K562 (cell line): Measurements from ENCODE around the gene LPIN3. TPM values are rescaled to one million over a fixed set of nuclear protein-coding genes. Genes with fewer than 3 reads are reported as not detected.
A peak's percentile ranks its signal among the peaks of the same experiment; 100 is the strongest.

Source experiments
- ATAC-seq: fragments of 200-7000 bp; cut with Tn5 transposase; 3 replicates; pipeline ENCODE4 v1.9.1; 2020; ENCODE audit warnings: moderate library complexity
- BruUV-seq: library from RNA; stranded (reverse); fragments of 400-500 nt; replicated peaks from 2 replicates; lab custom pipeline; 2021; lab: Mats Ljungman, UMichigan
- CTCF ChIA-PET: fragments of 300-600 bp; formaldehyde crosslinking; extraction: SDS; loops from one replicate; lab custom pipeline; 2021; ENCODE audit warnings: low intra/inter-chr PET ratio; lab: Yijun Ruan, JAX
- POLR2A ChIA-PET: fragments of 300-600, 350-650 bp; sonication (Branson Sonifier 250); formaldehyde crosslinking; extraction: SDS; loops from one replicate; lab custom pipeline; 2021; ENCODE audit warnings: antibody characterized with exemption, inconsistent platforms; lab: Yijun Ruan, JAX
- DNase-seq, 4 experiments: peaks; one replicate each; pipeline versions ENCODE4 v3.0.0 to v3.0.0-alpha.2; 2011 to 2018; ENCODE audit warnings: low spot score in 3 of 4, mixed read lengths in 3 of 4; ENCODE audit errors: extremely low read depth in 1 of 4
- FAIRE-seq: peaks from 2 replicates; lab custom pipeline; 2011; peaks lifted over from hg19 to GRCh38; lab: Jason Lieb, UNC
- H2AFZ ChIP-seq: 2 replicates; pipeline ENCODE4 v1.6.0; 2011; ENCODE audit warnings: low read depth, low read length, control low read depth, inconsistent platforms
- H3K27ac ChIP-seq: fragments of 200-600 bp; 3 replicates; pipeline ENCODE4 v1.8.0; 2011; ENCODE audit warnings: low read depth, mild to moderate bottlenecking, control low read depth, inconsistent platforms, low read length, moderate library complexity, mixed read lengths; ENCODE audit errors: extremely low read depth
- H3K27me3 ChIP-seq, 2 experiments: fragments of 300-600 bp in 1 of 2; 2 replicates in 1 of 2; 3 replicates in 1 of 2; pipeline versions ENCODE4 v1.6.0 to v1.8.0; 2011; ENCODE audit warnings: inconsistent platforms in 2 of 2, low read length in 2 of 2, mild to moderate bottlenecking in 1 of 2, mixed read lengths in 1 of 2, moderate library complexity in 1 of 2; ENCODE audit not compliant: control insufficient read depth in 2 of 2, insufficient read depth in 2 of 2
- H3K36me3 ChIP-seq: fragments of 300-600 bp; 3 replicates; pipeline ENCODE4 v1.8.0; 2011; ENCODE audit warnings: mild to moderate bottlenecking, low read length, inconsistent platforms; ENCODE audit not compliant: control insufficient read depth, insufficient read depth
- H3K4me1 ChIP-seq, 2 experiments: fragments of 200-600 bp in 1 of 2; replicated peaks in 1 of 2; 2 replicates in 1 of 2; 3 replicates in 1 of 2; pipeline versions ENCODE4 v1.5.1 to v1.8.0; 2011; ENCODE audit warnings: inconsistent platforms in 2 of 2, low read length in 2 of 2, mild to moderate bottlenecking in 1 of 2, mixed read lengths in 1 of 2, moderate library complexity in 1 of 2; ENCODE audit not compliant: control insufficient read depth in 2 of 2, insufficient read depth in 2 of 2
- H3K4me2 ChIP-seq: 2 replicates; pipeline ENCODE4 v1.6.1; 2011; ENCODE audit warnings: low read length, control low read depth, inconsistent platforms, mixed read lengths; ENCODE audit not compliant: insufficient read depth
- H3K4me3 ChIP-seq: fragments of 200-600 bp; sonication (generic), shearing (Covaris generic); 2 replicates; pipeline ENCODE4 v1.5.1; 2016; ENCODE audit warnings: control low read depth, inconsistent platforms
- H3K79me2 ChIP-seq: fragments of 200-600 bp; 3 replicates; pipeline ENCODE4 v1.8.0; 2011; ENCODE audit warnings: low read length, inconsistent platforms; ENCODE audit not compliant: control insufficient read depth, insufficient read depth
- H3K9ac ChIP-seq, 2 experiments: 2 replicates each; pipeline versions ENCODE4 v1.6.0 to v1.6.1; 2011; ENCODE audit warnings: low read depth in 2 of 2, low read length in 2 of 2, control low read depth in 1 of 2, inconsistent platforms in 1 of 2, mild to moderate bottlenecking in 1 of 2, mixed read lengths in 1 of 2; ENCODE audit not compliant: insufficient read depth in 1 of 2
- H3K9me1 ChIP-seq: one replicate; pipeline ENCODE4 v1.6.0; 2011; ENCODE audit warnings: inconsistent platforms, mild to moderate bottlenecking, low read length, moderate library complexity; ENCODE audit not compliant: control insufficient read depth, insufficient read depth
- H3K9me3 ChIP-seq: replicated peaks from 2 replicates; pipeline ENCODE4 v1.5.1; 2011; ENCODE audit warnings: low read depth, low read length, inconsistent platforms; ENCODE audit not compliant: control insufficient read depth, insufficient read depth
- H4K20me1 ChIP-seq: replicated peaks from 2 replicates; pipeline ENCODE4 v1.6.1; 2011; ENCODE audit warnings: low read length, inconsistent platforms, mixed read lengths; ENCODE audit not compliant: control insufficient read depth, insufficient read depth
- ATF3 ChIP-seq, 2 experiments: fragments of 450-650 bp in 1 of 2; sonication (generic) in 1 of 2; formaldehyde crosslinking in 1 of 2; IDR thresholded peaks in 1 of 2; conservative IDR thresholded peaks in 1 of 2; 2 replicates each; pipeline versions ENCODE4 v1.6.1 to v1.8.1; 2016 to 2023; ENCODE audit warnings: mild to moderate bottlenecking in 2 of 2, moderate library complexity in 2 of 2, inconsistent platforms in 1 of 2, missing genetic modification reagents in 1 of 2
- CEBPB ChIP-seq: fragments of 450-650 bp; IDR thresholded peaks from 2 replicates; pipeline ENCODE4 v1.6.1; 2016; ENCODE audit warnings: missing genetic modification characterization, missing compliant biosample characterization
- CEBPG ChIP-seq, 3 experiments: fragments of 200-800 bp in 1 of 3; sonication (Bioruptor generic) in 1 of 3; sonication (generic) in 1 of 3; formaldehyde crosslinking in 1 of 3; IDR thresholded peaks in 2 of 3; conservative IDR thresholded peaks in 1 of 3; 2 replicates each; pipeline versions ENCODE4 v1.6.1 to v1.8.0; 2016 to 2022; ENCODE audit warnings: missing compliant biosample characterization in 2 of 3, missing genetic modification characterization in 2 of 3, mild to moderate bottlenecking in 1 of 3, missing genetic modification reagents in 1 of 3
- FOXM1 ChIP-seq, 2 experiments: fragments of 450-650 bp in 1 of 2; sonication (generic) in 1 of 2; formaldehyde crosslinking in 1 of 2; IDR thresholded peaks; 2 replicates each; pipeline versions ENCODE4 v1.6.1 to v1.9.0; 2017 to 2022; ENCODE audit warnings: low read depth in 2 of 2, mild to moderate bottlenecking in 2 of 2, missing genetic modification reagents in 1 of 2, moderate library complexity in 1 of 2
- GATAD2A ChIP-seq: fragments of 450-650 bp; IDR thresholded peaks from 2 replicates; pipeline ENCODE4 v1.6.1; 2017
- IRF9 ChIP-seq: fragments of 450-650 bp; IDR thresholded peaks from 2 replicates; pipeline ENCODE4 v1.6.1; 2016; ENCODE audit warnings: missing biosample characterization, missing genetic modification characterization
- KLF13 ChIP-seq: fragments of 450-650 bp; IDR thresholded peaks from 2 replicates; pipeline ENCODE4 v1.6.1; 2016; ENCODE audit warnings: missing genetic modification characterization, low read depth, mild to moderate bottlenecking, missing compliant biosample characterization, moderate library complexity, borderline replicate concordance
- LEF1 ChIP-seq: fragments of 450-650 bp; IDR thresholded peaks from 2 replicates; pipeline ENCODE4 v1.6.1; 2016; ENCODE audit warnings: mild to moderate bottlenecking
- MAFF ChIP-seq: IDR thresholded peaks from 2 replicates; pipeline ENCODE4 v1.6.1; 2012; ENCODE audit warnings: low read length, improper control_type of control experiment
- TRIM24 ChIP-seq, 2 experiments: fragments of 450-650 bp; IDR thresholded peaks; 2 replicates each; pipeline ENCODE4 v1.6.1; 2016
- ZNF507 ChIP-seq: conservative IDR thresholded peaks from 2 replicates; pipeline ENCODE4 v1.6.1; 2017; ENCODE audit warnings: missing genetic modification characterization, missing compliant biosample characterization
- WGBS: fragments of 100-300 bp; shearing (Covaris generic); methylation state at CpG from one replicate; pipeline ENCODE4 v1.1.6; 2016; ENCODE audit warnings: low coverage, mixed read lengths; ENCODE audit not compliant: insufficient coverage; ENCODE audit errors: missing lambda C conversion rate; 5-methylcytosine and 5-hydroxymethylcytosine counted together
- in situ Hi-C: fragments of 300-500 bp; cut with MboI; formaldehyde crosslinking; loops from 4 replicates; pipeline ENCODE4 v1.15.0; 2018; ENCODE audit warnings: inconsistent platforms, mixed read lengths
- intact Hi-C: fragments of 100-400 bp; cut with micrococcal nuclease; formaldehyde crosslinking; loops from 2 replicates; pipeline ENCODE4 v1.14.2; 2022
- polyA plus RNA-seq, 8 experiments: library from polyadenylated mRNA; depleted of rRNA in 4 of 8; stranded (reverse) in 5 of 8; unstranded in 3 of 8; fragments of >200 nt; fragmentation: Nextera tagmentation in 2 of 8; fragmentation: Illumina TruSeq in 1 of 8; extraction: Ambion mirVana in 2 of 8; extraction: Trizol in 1 of 8; gene quantifications; 2 replicates each; pipeline versions ENCODE4 v1.2.1 to v1.2.3, GENCODE V29; 2011 to 2014; ENCODE audit warnings: inconsistent platforms in 1 of 8, missing spikeins in 1 of 8
- total RNA-seq, 7 experiments: library from RNA; depleted of rRNA in 6 of 7; stranded (reverse); fragments of >200 nt in 6 of 7; fragmentation: Illumina TruSeq in 2 of 7; extraction: Trizol in 2 of 7; gene quantifications; 2 replicates each; pipeline versions ENCODE4 v1.2.1 to v1.2.3, GENCODE V29; 2011 to 2021; ENCODE audit warnings: low replicate concordance in 1 of 7

LPIN3 gene
- total and polyA plus RNA-seq, 9 of the 15 experiments (the other 6 are each of a cell fraction or from before 2014, with no cell fraction given), result 2.2 to 10.4 (median 5.9) TPM

- Histone ChIP-seq H3K36me3 (no peaks in the 10 kb centered on the region), H3K4me1 (peaks cover 2 to 3% of the 10 kb centered on the region in 2 experiments; a peak in 2 of 5 replicates), H4K20me1 (no peaks in the 10 kb centered on the region), H3K9me1 (no peaks in the 10 kb centered on the region), H3K9me3 (no peaks in the 10 kb centered on the region), H3K27ac (no peak overlapping the region), H3K9ac (no peak overlapping the region), H3K27me3 (peaks cover 0 to 10% of the 10 kb centered on the region in 2 experiments; a peak in 2 of 5 replicates), H3K79me2 (no peaks in the 10 kb centered on the region), H3K4me3 (no peak overlapping the region), H3K4me2 (no peak overlapping the region), H2AFZ (no peak overlapping the region)
- no peak for TF ChIP-seq MAFF
- TF ChIP-seq CEBPG (CRISPR knock-in tag; IDR thresholded peaks at IDR 0.05), result no peak
- peak; percentile 76 to 95 for TF ChIP-seq CEBPG (tag; conservative IDR thresholded peaks at IDR 0.05 in 1 of 2, IDR thresholded peaks at IDR 0.05 in 1 of 2)
- no peak for TF ChIP-seq LEF1
- peak; percentile 70 for TF ChIP-seq CEBPB (tag)
- TF ChIP-seq IRF9, result peak; percentile 50; the same call in 1 of the 2 replicates
- TF ChIP-seq FOXM1 (IDR thresholded peaks at IDR 0.05; ENCODE audit: low read depth), result no peak
- no peak for TF ChIP-seq FOXM1 (CRISPR knock-in tag; IDR thresholded peaks at IDR 0.05; ENCODE audit: low read depth)
- no peak for TF ChIP-seq GATAD2A
- TF ChIP-seq ZNF507 (tag), result no peak
- no peak for TF ChIP-seq KLF13
- TF ChIP-seq TRIM24 (IDR thresholded peaks at IDR 0.05), result peak; percentile 71 to 72; a peak in 3 of 4 replicates
- peak; percentile 72 for TF ChIP-seq ATF3 (IDR thresholded peaks at IDR 0.05)
- no peak for TF ChIP-seq ATF3 (CRISPR knock-in tag; conservative IDR thresholded peaks at IDR 0.05)
- WGBS, result 84% methylated on average over 3 of the region's 3 CpGs
- ChIA-PET POLR2A (no interaction called here), CTCF (no interaction called here)
- ATAC-seq (no peak), DNase-seq (no peak), FAIRE-seq (no peak)
- in situ Hi-C loops (no loop called here), intact Hi-C loops (no loop called here)
- no TSS peak for BruUV-seq
Observed at GRCh38 chr20:41390889-41391288, 50.3 kb downstream of the LPIN3 start.
